OCI-LY1 (cell line): ENCODE data around the gene GFOD1.

Experiments
- CTCF ChIP-seq: fragments of 200-600 bp; sonication (generic), shearing (Covaris generic); IDR thresholded peaks from 2 replicates; pipeline ENCODE4 v1.5.1; 2017; ENCODE audit warnings: mild to moderate bottlenecking, antibody characterized with exemption, low read length, moderate library complexity, mixed read lengths
- EZH2 ChIP-seq: fragments of 200-600 bp; sonication (generic), shearing (Covaris generic); IDR thresholded peaks from 2 replicates; pipeline ENCODE4 v1.8.0; 2017; ENCODE audit warnings: borderline replicate concordance, mixed run types, mild to moderate bottlenecking, antibody characterized with exemption, low read length, moderate library complexity, mixed read lengths

- no peak for TF ChIP-seq CTCF
- no peak for TF ChIP-seq EZH2
Measured at GRCh38 chr6:13404228-13404891, 83.0 kb downstream of the GFOD1 start.
